A673 (cell line): ENCODE measurements around the gene REEP6. TPM values are rescaled to one million over a fixed set of nuclear protein-coding genes. Genes with fewer than 3 reads are reported as not detected.
A peak's percentile ranks its signal among the peaks of the same experiment; 100 is the strongest.

ENCODE experiments used
- BruUV-seq: library from RNA; stranded (reverse); fragments of 400-500 nt; replicated peaks from 2 replicates; lab custom pipeline; 2021; lab: Mats Ljungman, UMichigan
- CTCF ChIA-PET: fragments of 300-600 bp; sonication (Branson Sonifier 250); formaldehyde crosslinking; loops from one replicate; lab custom pipeline; 2022; ENCODE audit warnings: antibody characterized with exemption; lab: Charles Lee
- POLR2A ChIA-PET: fragments of 300-600 bp; sonication (Branson Sonifier 250); formaldehyde crosslinking; loops from one replicate; lab custom pipeline; 2022; ENCODE audit warnings: antibody characterized with exemption; ENCODE audit not compliant: low non-redundant PET; lab: Charles Lee
- DNase-seq: peaks from one replicate; pipeline ENCODE4 v3.0.0-alpha.2; 2015; ENCODE audit warnings: low spot score
- H3K27ac ChIP-seq: fragments of 200-600 bp; sonication (generic); 2 replicates; pipeline ENCODE4 v1.5.1; 2016; ENCODE audit warnings: mixed run types, low read depth, mild to moderate bottlenecking, mixed read lengths, antibody characterized with exemption, low read length; ENCODE audit not compliant: poor library complexity, severe bottlenecking
- H3K27me3 ChIP-seq: fragments of 200-600 bp; sonication (generic); replicated peaks from 2 replicates; pipeline ENCODE4 v1.6.1; 2017; ENCODE audit warnings: mixed run types, low read depth, mild to moderate bottlenecking, mixed read lengths, antibody characterized with exemption, low read length; ENCODE audit not compliant: insufficient read depth, poor library complexity
- H3K36me3 ChIP-seq: fragments of 200-600 bp; sonication (generic); 2 replicates; pipeline ENCODE4 v1.6.1; 2016; ENCODE audit warnings: mixed run types, mild to moderate bottlenecking, mixed read lengths, antibody characterized with exemption, low read length; ENCODE audit not compliant: insufficient read depth, poor library complexity, severe bottlenecking
- H3K4me1 ChIP-seq: fragments of 200-600 bp; sonication (generic); 2 replicates; pipeline ENCODE4 v1.6.1; 2017; ENCODE audit warnings: mixed run types, mild to moderate bottlenecking, mixed read lengths, antibody characterized with exemption, low read length; ENCODE audit not compliant: insufficient read depth, poor library complexity, severe bottlenecking
- H3K4me3 ChIP-seq: fragments of 200-600 bp; sonication (generic); 2 replicates; pipeline ENCODE4 v1.5.1; 2016; ENCODE audit warnings: low read depth, mixed run types, mild to moderate bottlenecking, mixed read lengths, low read length; ENCODE audit not compliant: poor library complexity, severe bottlenecking
- H3K9me3 ChIP-seq: fragments of 200-600 bp; sonication (generic); 2 replicates; pipeline ENCODE4 v1.6.1; 2016; ENCODE audit warnings: mixed run types, low read depth, mild to moderate bottlenecking, mixed read lengths, antibody characterized with exemption, low read length; ENCODE audit not compliant: poor library complexity, severe bottlenecking
- EZH2 ChIP-seq: fragments of 200-600 bp; sonication (generic); IDR thresholded peaks from 2 replicates; pipeline ENCODE4 v1.6.1; 2017; ENCODE audit warnings: borderline replicate concordance, low read depth, mild to moderate bottlenecking, mixed read lengths, antibody characterized with exemption, low read length; ENCODE audit not compliant: poor library complexity, severe bottlenecking
- intact Hi-C: fragments of 100-400 bp; cut with micrococcal nuclease; formaldehyde crosslinking; loops from one replicate; pipeline ENCODE4 v1.10.0; 2022; ENCODE audit not compliant: unreplicated experiment
- total RNA-seq: library from RNA; stranded (reverse); gene quantifications from 2 replicates; pipeline ENCODE4 v1.2.3, GENCODE V29; 2021
- TF ChIP-seq, protein P1 (sequence below): fragments of 300-800, 200-600 bp; sonication (generic); conservative IDR thresholded peaks from 2 replicates; pipeline ENCODE4 v1.5.1; 2017; ENCODE audit warnings: low read depth, mild to moderate bottlenecking, antibody characterized with exemption, low read length, moderate library complexity, mixed read lengths

The REEP6 gene
- total RNA-seq, 1 experiment from 2014 or later, result 4.7 TPM

DNA sequence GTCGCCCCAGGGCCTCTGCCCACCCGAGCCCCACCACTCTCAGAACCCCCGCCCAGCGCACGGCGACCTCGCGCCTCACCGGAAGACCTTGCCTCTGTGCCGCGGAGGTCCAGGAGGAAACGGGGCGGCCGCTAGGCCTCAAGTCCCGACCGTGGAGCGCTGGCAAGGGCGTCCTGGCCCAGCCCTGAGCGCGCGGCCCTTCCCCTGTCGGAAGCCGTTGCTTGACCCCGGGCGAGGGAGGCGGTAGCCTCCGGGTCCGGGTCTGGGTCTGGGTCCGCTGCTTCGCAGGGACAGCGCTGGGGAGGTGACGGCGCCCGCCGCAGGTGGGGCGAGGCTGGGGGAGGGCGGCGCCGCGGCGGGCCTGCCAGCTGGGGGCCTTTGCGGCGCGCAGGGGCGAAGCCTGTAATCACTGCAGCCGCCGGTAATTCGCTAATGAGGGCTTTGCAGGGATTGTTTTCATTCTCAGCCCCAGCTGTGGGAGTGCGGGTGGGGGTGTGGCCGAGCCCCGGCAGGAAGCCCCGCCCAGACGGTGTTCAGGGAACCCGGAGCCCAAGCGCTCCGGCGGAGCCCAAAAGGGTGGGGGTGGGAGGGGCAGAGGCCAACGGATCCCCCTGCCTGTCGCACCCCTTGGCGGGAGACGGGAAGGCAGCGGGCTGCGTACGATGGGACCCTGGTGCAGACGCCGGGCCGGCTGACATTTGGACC is 20.5 kb upstream of the REEP6 start:
- ChIA-PET CTCF (no interaction called here), POLR2A (no interaction called here)
- Histone ChIP-seq H3K9me3 (no peaks in the 10 kb centered on the region), H3K27ac (no peak overlapping the region), H3K4me1 (peaks cover 24% of the 10 kb centered on the region), H3K36me3 (no peaks in the 10 kb centered on the region), H3K4me3 (peak overlapping the region; percentile 35), H3K27me3 (peaks cover 65% of the 10 kb centered on the region)
- DNase-seq, result peak; percentile 86
- intact Hi-C loops, result no loop called here
- BruUV-seq, result no TSS peak
- TF ChIP-seq EZH2, result peak; percentile 11
- TF ChIP-seq, protein P1, sequence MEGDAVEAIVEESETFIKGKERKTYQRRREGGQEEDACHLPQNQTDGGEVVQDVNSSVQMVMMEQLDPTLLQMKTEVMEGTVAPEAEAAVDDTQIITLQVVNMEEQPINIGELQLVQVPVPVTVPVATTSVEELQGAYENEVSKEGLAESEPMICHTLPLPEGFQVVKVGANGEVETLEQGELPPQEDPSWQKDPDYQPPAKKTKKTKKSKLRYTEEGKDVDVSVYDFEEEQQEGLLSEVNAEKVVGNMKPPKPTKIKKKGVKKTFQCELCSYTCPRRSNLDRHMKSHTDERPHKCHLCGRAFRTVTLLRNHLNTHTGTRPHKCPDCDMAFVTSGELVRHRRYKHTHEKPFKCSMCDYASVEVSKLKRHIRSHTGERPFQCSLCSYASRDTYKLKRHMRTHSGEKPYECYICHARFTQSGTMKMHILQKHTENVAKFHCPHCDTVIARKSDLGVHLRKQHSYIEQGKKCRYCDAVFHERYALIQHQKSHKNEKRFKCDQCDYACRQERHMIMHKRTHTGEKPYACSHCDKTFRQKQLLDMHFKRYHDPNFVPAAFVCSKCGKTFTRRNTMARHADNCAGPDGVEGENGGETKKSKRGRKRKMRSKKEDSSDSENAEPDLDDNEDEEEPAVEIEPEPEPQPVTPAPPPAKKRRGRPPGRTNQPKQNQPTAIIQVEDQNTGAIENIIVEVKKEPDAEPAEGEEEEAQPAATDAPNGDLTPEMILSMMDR, result no peak

DNA sequence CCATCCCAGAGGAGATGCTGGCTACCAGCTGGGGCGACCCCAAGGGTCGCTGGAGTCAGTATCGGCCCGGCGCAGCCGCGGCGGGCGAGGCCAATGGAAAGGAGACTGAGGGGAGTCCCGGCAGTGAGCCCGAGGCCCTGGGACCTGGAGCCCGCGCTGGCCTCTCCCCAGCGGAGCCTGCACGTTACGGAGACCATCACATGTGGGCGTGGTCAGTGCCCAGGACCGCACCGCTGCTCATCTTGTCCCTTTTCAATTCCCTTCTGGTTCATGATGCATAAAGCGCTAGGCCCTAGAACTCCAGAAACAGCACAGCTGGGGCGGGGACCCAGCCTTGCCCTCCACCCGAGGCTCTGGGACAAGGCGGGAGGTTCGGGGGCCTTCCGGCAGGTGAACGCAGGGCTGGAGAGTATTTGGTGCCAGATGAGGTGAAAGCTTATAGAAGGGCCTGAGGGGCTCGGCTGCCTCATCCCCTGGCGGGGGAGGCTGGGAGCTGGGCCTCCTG is 19.9 kb upstream of the REEP6 start:
- H3K27ac ChIP-seq, result no peak overlapping the region
- H3K36me3 ChIP-seq, result no peaks in the 10 kb centered on the region
- peaks cover 61% of the 10 kb centered on the region for H3K27me3 ChIP-seq
- H3K9me3 ChIP-seq, result no peaks in the 10 kb centered on the region
- peaks cover 24% of the 10 kb centered on the region for H3K4me1 ChIP-seq
- intact Hi-C loops, result no loop called here
- no peak for TF ChIP-seq EZH2
- TF ChIP-seq, protein P1, result no peak
- BruUV-seq, result no TSS peak
- POLR2A ChIA-PET, result no interaction called here
- H3K4me3 ChIP-seq, result peak overlapping the region; percentile 35
- CTCF ChIA-PET, result interaction anchor here (0.6 to 1.2 kb wide), 2 partner anchors 26 to 687 kb away, joined by 3 to 9 read pairs; no protein-coding TSS in a partner anchor
- DNase-seq, result peak; percentile 61

GRCh38 chr19:1471515-1472160 is 19.3 kb upstream of the REEP6 start:
- peaks cover 24% of the 10 kb centered on the region for H3K4me1 ChIP-seq
- CTCF ChIA-PET, result interaction anchor here (0.6 to 1.2 kb wide), 3 partner anchors 9 to 686 kb away, joined by 3 to 9 read pairs (median 7); no protein-coding TSS in a partner anchor
- no peak overlapping the region for H3K27ac ChIP-seq
- intact Hi-C loops, result no loop called here
- TF ChIP-seq EZH2, result no peak
- TF ChIP-seq, protein P1, result peak; percentile 37; the same call in 1 of the 2 replicates
- no peaks in the 10 kb centered on the region for H3K36me3 ChIP-seq
- peak; percentile 56 for DNase-seq
- H3K27me3 ChIP-seq, result peaks cover 56% of the 10 kb centered on the region
- no peaks in the 10 kb centered on the region for H3K9me3 ChIP-seq
- no TSS peak for BruUV-seq
- POLR2A ChIA-PET, result interaction anchor here (0.6 kb wide), 1 partner anchor 27 kb away, joined by 9 read pairs; no protein-coding TSS in a partner anchor
- H3K4me3 ChIP-seq, result no peak overlapping the region
